Measurements from ENCODE around the gene SPAG16.

SPAG16 gene

GRCh38 chr2:214265991-214266489 is 981.8 kb downstream of the SPAG16 start:
- TF ChIP-seq GATA2 (IDR thresholded peaks at IDR 0.05; ENCODE audit: low read depth, low read length) (no peak), GATA3 (IDR thresholded peaks at IDR 0.05; ENCODE audit: low read depth, low read length) (no peak)

DNA sequence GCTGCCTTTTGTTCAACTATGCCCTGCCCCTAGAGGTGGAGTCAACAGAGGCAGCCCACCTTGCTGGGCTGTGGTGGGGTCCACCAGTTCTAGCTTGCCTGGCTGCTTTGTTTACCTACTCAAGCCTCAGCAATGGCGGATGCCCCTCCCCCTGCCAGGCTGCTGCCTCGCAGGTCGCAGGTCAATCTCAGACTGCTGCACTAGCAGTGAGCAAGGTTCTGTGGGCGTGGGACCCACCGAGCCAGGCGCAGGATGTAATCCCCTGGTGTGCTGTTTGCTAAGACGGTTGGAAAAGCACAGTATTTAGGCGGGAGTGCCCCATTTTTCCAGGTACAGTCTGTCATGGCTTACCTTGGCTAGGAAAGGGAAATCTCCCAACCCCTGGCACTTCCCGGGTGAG is 993.6 kb downstream of the SPAG16 start:
- TF ChIP-seq GATA3 (IDR thresholded peaks at IDR 0.05; ENCODE audit: low read depth, low read length) (no peak), GATA2 (IDR thresholded peaks at IDR 0.05; ENCODE audit: low read depth, low read length) (no peak)

DNA sequence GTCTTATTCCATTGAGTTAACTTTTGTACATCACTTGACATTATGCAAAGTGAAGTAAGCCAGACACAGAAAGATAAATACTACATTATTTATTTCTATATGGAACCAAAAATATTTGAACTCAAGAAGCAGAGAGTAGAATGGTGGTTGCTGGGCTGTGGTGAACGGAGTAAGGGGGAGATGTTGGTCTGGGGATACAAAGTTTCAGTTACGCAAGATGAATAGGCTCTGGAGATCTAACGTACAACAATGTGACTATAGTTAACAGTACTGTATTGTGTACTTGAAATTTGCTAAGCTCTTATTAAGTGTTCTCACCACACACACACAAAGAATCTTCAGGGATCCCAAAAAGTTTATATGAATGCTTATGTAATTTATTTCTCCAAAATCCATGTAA is 1001.7 kb downstream of the SPAG16 start:
- no peak for TF ChIP-seq GATA3 (IDR thresholded peaks at IDR 0.05; ENCODE audit: low read depth, low read length)
- no peak for TF ChIP-seq GATA2 (IDR thresholded peaks at IDR 0.05; ENCODE audit: low read depth, low read length)

DNA sequence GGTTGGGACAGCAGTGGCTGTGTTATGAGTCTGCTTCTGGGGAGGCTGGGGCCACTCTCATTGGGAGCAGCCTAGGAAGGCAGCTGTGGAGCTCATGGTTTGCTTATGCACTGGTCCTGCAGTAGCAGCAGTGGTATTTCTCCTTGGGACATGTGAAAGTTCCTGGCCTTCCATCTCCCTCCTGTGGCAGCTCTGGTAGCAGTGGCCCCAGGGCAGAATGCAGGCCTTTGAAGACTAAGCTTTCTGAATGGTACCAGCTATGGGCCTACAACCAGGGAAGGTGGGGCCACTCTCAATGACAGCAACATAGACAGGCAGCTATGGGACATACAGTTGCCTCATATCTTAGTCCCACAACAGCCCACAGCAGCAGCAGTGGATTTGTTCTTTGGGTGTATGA is 1009.3 kb downstream of the SPAG16 start:
- no peak for TF ChIP-seq GATA2 (IDR thresholded peaks at IDR 0.05; ENCODE audit: low read depth, low read length)
- no peak for TF ChIP-seq GATA3 (IDR thresholded peaks at IDR 0.05; ENCODE audit: low read depth, low read length)

- TF ChIP-seq GATA2 (IDR thresholded peaks at IDR 0.05; ENCODE audit: low read depth, low read length) (no peak), GATA3 (IDR thresholded peaks at IDR 0.05; ENCODE audit: low read depth, low read length) (no peak)
These were observed 1010.2 kb downstream of the SPAG16 start for GRCh38 chr2:214294426-214294825.

DNA sequence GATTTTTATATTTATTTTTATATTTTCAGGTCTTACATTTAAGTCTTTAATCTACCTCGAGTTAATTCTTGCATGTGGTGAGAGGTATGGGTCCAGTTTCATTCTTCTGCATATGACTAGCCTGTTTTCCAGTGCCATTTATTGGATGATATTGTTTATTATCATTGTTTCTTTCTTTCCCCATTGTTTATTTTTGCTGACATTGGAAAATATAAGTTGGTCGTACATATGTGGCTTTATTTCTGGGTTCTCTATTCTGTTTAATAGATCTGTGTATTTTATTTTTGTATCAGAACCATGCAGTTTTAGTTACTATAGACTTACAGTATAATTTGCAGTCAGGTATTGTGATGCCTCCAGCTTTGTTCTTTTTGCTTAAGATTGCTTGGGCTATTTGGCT is 1013.2 kb downstream of the SPAG16 start:
- TF ChIP-seq GATA2 (IDR thresholded peaks at IDR 0.05; ENCODE audit: low read depth, low read length) = no peak

GRCh38 chr2:214310319-214310718 is 1026.1 kb downstream of the SPAG16 start:
- TF ChIP-seq GATA2 (IDR thresholded peaks at IDR 0.05; ENCODE audit: low read depth, low read length) (no peak), GATA3 (IDR thresholded peaks at IDR 0.05; ENCODE audit: low read depth, low read length) (no peak)

- TF ChIP-seq GATA3 (IDR thresholded peaks at IDR 0.05; ENCODE audit: low read depth, low read length) = no peak
- no peak for TF ChIP-seq GATA2 (IDR thresholded peaks at IDR 0.05; ENCODE audit: low read depth, low read length)
These were observed 1026.8 kb downstream of the SPAG16 start for GRCh38 chr2:214311031-214311533.

GRCh38 chr2:214311931-214312749 is 1027.9 kb downstream of the SPAG16 start:
- TF ChIP-seq GATA3 (IDR thresholded peaks at IDR 0.05; ENCODE audit: low read depth, low read length) = no peak
- TF ChIP-seq GATA2 (IDR thresholded peaks at IDR 0.05; ENCODE audit: low read depth, low read length) = no peak

DNA sequence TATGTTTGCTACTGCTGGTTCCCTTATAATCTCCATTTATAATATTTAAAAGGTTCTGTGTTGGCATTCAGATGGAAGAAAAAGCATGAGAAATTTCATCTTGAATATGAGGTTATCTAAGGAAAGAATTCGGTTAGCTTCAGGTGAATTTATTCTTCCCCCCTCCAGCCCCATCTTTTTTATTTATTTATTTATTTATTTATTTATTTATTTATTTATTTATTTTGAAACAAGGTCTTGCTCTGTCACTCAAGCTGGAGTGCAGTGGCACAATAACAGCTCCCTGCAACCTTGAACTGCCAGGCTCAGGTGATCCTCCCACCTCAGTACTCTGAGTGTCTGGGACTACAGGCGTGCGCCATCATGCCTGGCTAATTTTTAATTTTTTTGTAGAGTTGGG is 1031.1 kb downstream of the SPAG16 start:
- TF ChIP-seq GATA3 (IDR thresholded peaks at IDR 0.05; ENCODE audit: low read depth, low read length) (no peak), GATA2 (IDR thresholded peaks at IDR 0.05; ENCODE audit: low read depth, low read length) (no peak)

GRCh38 chr2:214320211-214320610 is 1035.9 kb downstream of the SPAG16 start:
- no peak for TF ChIP-seq GATA3 (IDR thresholded peaks at IDR 0.05; ENCODE audit: low read depth, low read length)
- TF ChIP-seq GATA2 (IDR thresholded peaks at IDR 0.05; ENCODE audit: low read depth, low read length) = no peak

- TF ChIP-seq GATA3 (IDR thresholded peaks at IDR 0.05; ENCODE audit: low read depth, low read length) (no peak), GATA2 (IDR thresholded peaks at IDR 0.05; ENCODE audit: low read depth, low read length) (no peak)
These were observed 1038.4 kb downstream of the SPAG16 start for GRCh38 chr2:214322662-214323061.

DNA sequence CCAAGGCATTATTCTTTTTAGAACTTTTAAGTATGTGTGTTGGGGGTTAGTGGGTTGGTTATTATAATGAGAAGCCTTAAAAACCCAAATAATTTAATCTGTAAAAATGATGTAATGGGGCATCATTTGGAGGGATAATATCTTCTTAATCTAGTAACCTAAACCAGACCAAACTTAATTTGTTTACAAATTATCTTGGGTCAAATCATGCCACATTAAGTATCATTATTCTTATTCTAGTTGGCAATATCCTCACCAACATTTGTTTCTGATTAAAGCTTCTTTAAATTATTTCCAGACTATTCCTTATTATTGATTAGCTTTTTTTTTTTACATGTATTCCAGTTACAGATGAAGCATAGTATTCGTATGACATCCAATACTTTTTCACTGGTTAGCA is 1041.1 kb downstream of the SPAG16 start:
- TF ChIP-seq GATA2 (IDR thresholded peaks at IDR 0.05; ENCODE audit: low read depth, low read length) (no peak), GATA3 (IDR thresholded peaks at IDR 0.05; ENCODE audit: low read depth, low read length) (peak; percentile 72)

DNA sequence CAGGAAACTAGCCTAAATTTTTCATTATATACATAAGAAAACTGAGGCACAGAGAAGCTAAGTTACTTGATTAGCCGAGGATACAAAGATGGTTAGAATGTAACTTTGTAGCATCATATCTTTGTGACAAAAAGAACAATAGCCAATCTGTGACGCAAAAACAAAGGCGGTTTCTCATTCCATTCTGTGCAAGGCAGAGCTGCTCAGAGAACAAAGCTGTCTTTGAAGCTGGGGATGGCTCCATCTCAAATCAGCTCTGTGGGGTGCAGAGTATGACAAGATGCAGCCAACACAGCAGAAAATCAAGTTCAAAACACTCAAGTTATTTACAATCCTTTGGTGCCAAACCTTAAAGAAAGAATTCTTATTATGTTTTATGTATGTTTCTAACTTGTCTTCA is 1044.7 kb downstream of the SPAG16 start:
- TF ChIP-seq GATA2 (IDR thresholded peaks at IDR 0.05; ENCODE audit: low read depth, low read length) (no peak), GATA3 (IDR thresholded peaks at IDR 0.05; ENCODE audit: low read depth, low read length) (no peak)

DNA sequence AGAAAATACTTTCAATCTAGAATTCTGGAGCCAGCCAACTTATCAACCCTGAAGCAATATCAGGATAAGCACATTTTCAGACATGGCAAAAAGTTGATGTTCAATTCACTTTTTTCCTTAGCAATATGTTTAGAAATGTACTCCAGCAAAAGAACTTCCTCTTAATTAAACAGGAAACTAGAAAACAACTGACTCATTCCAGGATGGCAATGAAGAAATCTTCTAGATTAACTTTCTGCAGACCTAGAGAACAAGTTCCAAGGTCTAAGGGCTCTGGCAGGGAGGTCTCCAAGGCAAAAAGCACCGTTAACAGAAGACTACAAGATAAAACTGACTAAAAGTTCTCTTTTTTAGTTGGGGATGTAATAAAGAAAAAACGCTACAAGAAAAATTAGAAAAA is 1057.4 kb downstream of the SPAG16 start:
- TF ChIP-seq GATA3 (IDR thresholded peaks at IDR 0.05; ENCODE audit: low read depth, low read length) (no peak), GATA2 (IDR thresholded peaks at IDR 0.05; ENCODE audit: low read depth, low read length) (no peak)

All from SH-SY5Y (cell line).